Ramos (cell line): ENCODE data around the gene CDHR5.
"Not testable (repeated sequence)": the region's sequence is repeated elsewhere in the genome, so short reads cannot be mapped to it uniquely, and the experiment has no call there.

Experiments
- in situ Hi-C: fragments of 300-500 bp; cut with MboI; formaldehyde crosslinking; loops from one replicate; pipeline ENCODE4 v1.14.3; 2022; ENCODE audit warnings: low sequenced_read_pairs; ENCODE audit not compliant: unreplicated experiment

CDHR5 gene

GRCh38 chr11:647672-648158 is 23.0 kb upstream of the CDHR5 start:
- in situ Hi-C loops: not testable (repeated sequence)

- in situ Hi-C loops: no loop called here
Measured at GRCh38 chr11:646214-646613, 21.5 kb upstream of the CDHR5 start.

GRCh38 chr11:645536-645935 is 20.8 kb upstream of the CDHR5 start:
- in situ Hi-C loops: no loop called here

GRCh38 chr11:643849-644738 is 19.3 kb upstream of the CDHR5 start:
- in situ Hi-C loops: no loop called here

- in situ Hi-C loops: no loop called here
Measured at GRCh38 chr11:643366-643765, 18.6 kb upstream of the CDHR5 start.

GRCh38 chr11:641806-642370 is 17.1 kb upstream of the CDHR5 start:
- in situ Hi-C loops: no loop called here

GRCh38 chr11:640021-640706 is 15.4 kb upstream of the CDHR5 start:
- in situ Hi-C loops: no loop called here

GRCh38 chr11:639332-639955 is 14.7 kb upstream of the CDHR5 start:
- in situ Hi-C loops: no loop called here

GRCh38 chr11:638631-639331 is 14.0 kb upstream of the CDHR5 start:
- in situ Hi-C loops: no loop called here

- in situ Hi-C loops: no loop called here
Measured at GRCh38 chr11:637593-638521, 13.1 kb upstream of the CDHR5 start.

GRCh38 chr11:637333-637592 is 12.5 kb upstream of the CDHR5 start:
- in situ Hi-C loops: no loop called here

- in situ Hi-C loops: no loop called here
Measured at GRCh38 chr11:636511-637332, 12.0 kb upstream of the CDHR5 start, which contains the start of gene DRD4. DRD4 (plus strand) TSS chr11:637269; CDS start chr11:637305, 36 bp downstream.

GRCh38 chr11:635945-636510 is 11.3 kb upstream of the CDHR5 start:
- in situ Hi-C loops: no loop called here

- in situ Hi-C loops: no loop called here
Measured at GRCh38 chr11:630871-631270, 6.1 kb upstream of the CDHR5 start.

GRCh38 chr11:629237-629583 is 4.5 kb upstream of the CDHR5 start:
- in situ Hi-C loops: no loop called here

- in situ Hi-C loops: no loop called here
Measured at GRCh38 chr11:628056-628455, 3.3 kb upstream of the CDHR5 start.

- in situ Hi-C loops: no loop called here
Measured at GRCh38 chr11:627308-627576, 2.5 kb upstream of the CDHR5 start.
